Smooth muscle cell (in vitro differentiated cells): ENCODE results near the gene TRIM72. TPM values are rescaled to one million over a fixed set of nuclear protein-coding genes. Genes with fewer than 3 reads are reported as not detected.

Experiments used
- DNase-seq: peaks from one replicate; lab custom pipeline; 2025; ENCODE audit not compliant: unreplicated experiment; lab: John Stamatoyannopoulos, UW
- H2AFZ ChIP-seq: fragments of 200-600 bp; sonication (generic); 2 replicates; pipeline ENCODE4 v1.6.0; 2016; ENCODE audit warnings: antibody characterized with exemption, low read depth, mild to moderate bottlenecking
- H3F3A ChIP-seq: fragments of 200-600 bp; sonication (generic); 2 replicates; pipeline ENCODE4 v1.6.0; 2017; ENCODE audit warnings: antibody characterized with exemption, low read depth
- H3K27ac ChIP-seq: fragments of 200-600 bp; sonication (generic); 2 replicates; pipeline ENCODE4 v1.5.1; 2016; ENCODE audit warnings: low read depth, mild to moderate bottlenecking
- H3K27me3 ChIP-seq: fragments of 200-600 bp; sonication (generic); 2 replicates; pipeline ENCODE4 v1.6.1; 2016; ENCODE audit warnings: low read depth, mild to moderate bottlenecking
- H3K36me3 ChIP-seq: fragments of 200-600 bp; sonication (generic); 2 replicates; pipeline ENCODE4 v1.5.1; 2016; ENCODE audit warnings: low read depth
- H3K4me1 ChIP-seq: fragments of 200-600 bp; sonication (generic); 2 replicates; pipeline ENCODE4 v1.5.1; 2016; ENCODE audit warnings: low read depth
- H3K4me2 ChIP-seq: fragments of 200-600 bp; sonication (generic); 2 replicates; pipeline ENCODE4 v1.6.0; 2016; ENCODE audit warnings: mild to moderate bottlenecking
- H3K4me3 ChIP-seq: fragments of 200-600 bp; sonication (generic); 2 replicates; pipeline ENCODE4 v1.5.1; 2016; ENCODE audit warnings: mild to moderate bottlenecking
- H3K79me2 ChIP-seq: fragments of 200-600 bp; sonication (generic); 2 replicates; pipeline ENCODE4 v1.6.0; 2016; ENCODE audit warnings: low read depth, mild to moderate bottlenecking
- H3K9ac ChIP-seq: fragments of 200-600 bp; sonication (generic); 2 replicates; pipeline ENCODE4 v1.6.0; 2016; ENCODE audit warnings: low read depth
- H3K9me3 ChIP-seq: fragments of 200-600 bp; sonication (generic); replicated peaks from 2 replicates; pipeline ENCODE4 v1.5.1; 2016; ENCODE audit warnings: low read depth
- H4K20me1 ChIP-seq: fragments of 200-600 bp; sonication (generic); 2 replicates; pipeline ENCODE4 v1.6.0; 2016; ENCODE audit warnings: low read depth
- CTCF ChIP-seq: fragments of 200-600 bp; sonication (generic); IDR thresholded peaks from 2 replicates; pipeline ENCODE4 v1.5.1; 2017; ENCODE audit warnings: borderline replicate concordance, mild to moderate bottlenecking, antibody characterized with exemption; ENCODE audit not compliant: insufficient read depth, poor library complexity, severe bottlenecking
- WGBS: methylation state at CpG from one replicate; pipeline ENCODE4 v1.1.7; 2016; ENCODE audit warnings: low lambda C conversion rate; 5-methylcytosine and 5-hydroxymethylcytosine counted together
- polyA plus RNA-seq: library from polyadenylated mRNA; unstranded; fragments of >200 nt; fragmentation: Nextera tagmentation; extraction: Ambion mirVana; gene quantifications from 2 replicates; pipeline ENCODE4 v1.2.1, GENCODE V29; 2016
- total RNA-seq: library from RNA; depleted of rRNA; stranded (reverse); fragments of >200 nt; gene quantifications from 2 replicates; pipeline ENCODE4 v1.2.3, GENCODE V29; 2014

The TRIM72 gene
- total and polyA plus RNA-seq, 2 experiments from 2014 or later = 0.04 to 0.07 TPM

- peaks cover 21% of the 10 kb centered on the region for H3F3A ChIP-seq
- no peak overlapping the region for H2AFZ ChIP-seq
- peak overlapping the region; percentile 96 for H3K9ac ChIP-seq
- no peak for DNase-seq
- no peaks in the 10 kb centered on the region for H3K9me3 ChIP-seq
- H4K20me1 ChIP-seq = peaks cover 62% of the 10 kb centered on the region
- 2% methylated on average over 30 of the region's 31 CpGs for WGBS
- no peaks in the 10 kb centered on the region for H3K27me3 ChIP-seq
- H3K4me3 ChIP-seq = peak overlapping the region; percentile 97
- H3K4me1 ChIP-seq = peaks cover 31% of the 10 kb centered on the region
- peak overlapping the region; percentile 96 for H3K27ac ChIP-seq
- H3K4me2 ChIP-seq = peak overlapping the region; percentile 100
- TF ChIP-seq CTCF = no peak
- H3K79me2 ChIP-seq = peaks cover 66% of the 10 kb centered on the region
- peaks cover 19% of the 10 kb centered on the region for H3K36me3 ChIP-seq
Observed at GRCh38 chr16:31181102-31181830, 32.7 kb upstream of the TRIM72 start.

GRCh38 chr16:31182391-31182790, 31.5 kb upstream of the TRIM72 start:
- Histone ChIP-seq H4K20me1 (peaks cover 73% of the 10 kb centered on the region), H3K9me3 (no peaks in the 10 kb centered on the region), H3K27ac (peak overlapping the region; percentile 12), H3K4me3 (peak overlapping the region; percentile 97), H3K9ac (peak overlapping the region; percentile 96), H3K79me2 (peaks cover 78% of the 10 kb centered on the region), H3K4me2 (peak overlapping the region; percentile 100), H3K27me3 (no peaks in the 10 kb centered on the region), H3K4me1 (peaks cover 31% of the 10 kb centered on the region), H3K36me3 (peaks cover 31% of the 10 kb centered on the region), H3F3A (peaks cover 32% of the 10 kb centered on the region), H2AFZ (no peak overlapping the region)
- DNase-seq = no peak
- no peak for TF ChIP-seq CTCF
- WGBS = 50% methylated on average over 7 of the region's 7 CpGs

GRCh38 chr16:31183432-31184428, 30.2 kb upstream of the TRIM72 start:
- peaks cover 44% of the 10 kb centered on the region for H3F3A ChIP-seq
- no peak for DNase-seq
- H2AFZ ChIP-seq = no peak overlapping the region
- peaks cover 28% of the 10 kb centered on the region for H3K4me1 ChIP-seq
- TF ChIP-seq CTCF = no peak
- WGBS = 96% methylated on average over 10 of the region's 10 CpGs
- peaks cover 44% of the 10 kb centered on the region for H3K36me3 ChIP-seq
- H3K79me2 ChIP-seq = peaks cover 90% of the 10 kb centered on the region
- H4K20me1 ChIP-seq = peaks cover 87% of the 10 kb centered on the region
- H3K27me3 ChIP-seq = no peaks in the 10 kb centered on the region
- H3K4me3 ChIP-seq = no peak overlapping the region
- H3K4me2 ChIP-seq = peak overlapping the region; percentile 100
- H3K27ac ChIP-seq = peak overlapping the region; percentile 21
- H3K9ac ChIP-seq = no peak overlapping the region
- no peaks in the 10 kb centered on the region for H3K9me3 ChIP-seq
